ENCODE results near the gene PRPH2.

GRCh38 chr6:42762950-42763349 is 40.6 kb upstream of the PRPH2 start:
- TF ChIP-seq CTCF (IDR thresholded peaks at IDR 0.05; ENCODE audit: poor library complexity): no peak
- no peak for TF ChIP-seq EZH2phosphoT487 (IDR thresholded peaks at IDR 0.05; ENCODE audit: low read depth, severe bottlenecking, unreplicated experiment)
